Muscle layer of colon (tissue), 2 donors: ENCODE data around the gene FSIP1.

Source experiments
- H3K27ac ChIP-seq: one replicate; pipeline ENCODE4 v1.7.0; 2013; ENCODE audit warnings: low read depth, mild to moderate bottlenecking, low read length, moderate library complexity
- H3K27me3 ChIP-seq, 2 donors: one replicate each; pipeline ENCODE4 v1.7.0; 2013; ENCODE audit warnings: low read length in 2 of 2, mild to moderate bottlenecking in 2 of 2; ENCODE audit not compliant: insufficient read depth in 2 of 2, control insufficient read depth in 1 of 2
- H3K36me3 ChIP-seq: one replicate; pipeline ENCODE4 v1.7.0; 2013; ENCODE audit warnings: mild to moderate bottlenecking, low read length; ENCODE audit not compliant: insufficient read depth
- H3K4me1 ChIP-seq: one replicate; pipeline ENCODE4 v1.7.0; 2013; ENCODE audit warnings: mild to moderate bottlenecking, low read length; ENCODE audit not compliant: insufficient read depth
- H3K4me3 ChIP-seq, 2 donors: one replicate each; pipeline ENCODE4 v1.7.0; 2013; ENCODE audit warnings: low read length in 2 of 2, low read depth in 1 of 2, mild to moderate bottlenecking in 1 of 2, moderate library complexity in 1 of 2
- H3K9ac ChIP-seq: one replicate; pipeline ENCODE4 v1.7.0; 2013; ENCODE audit warnings: low read length
- H3K9me3 ChIP-seq: one replicate; pipeline ENCODE4 v1.7.0; 2013; ENCODE audit warnings: mild to moderate bottlenecking, low read length
- donor health status: abdominal sarcoma.
- donor health status: Adenocarcinoma of cecum.

The FSIP1 gene

GRCh38 chr15:39736412-39737195 is 46.0 kb downstream of the FSIP1 start:
- Histone ChIP-seq H3K9ac (no peak overlapping the region), H3K4me3 (no peak overlapping the region), H3K36me3 (no peaks in the 10 kb centered on the region), H3K9me3 (no peaks in the 10 kb centered on the region), H3K27me3 (no peaks in the 10 kb centered on the region), H3K4me1 (no peaks in the 10 kb centered on the region), H3K27ac (no peak overlapping the region)

GRCh38 chr15:39735120-39735717 is 47.4 kb downstream of the FSIP1 start:
- Histone ChIP-seq H3K27ac (no peak overlapping the region), H3K4me3 (no peak overlapping the region), H3K27me3 (no peaks in the 10 kb centered on the region), H3K9ac (no peak overlapping the region), H3K36me3 (no peaks in the 10 kb centered on the region), H3K9me3 (no peaks in the 10 kb centered on the region), H3K4me1 (no peaks in the 10 kb centered on the region)

GRCh38 chr15:39731266-39731665 is 51.4 kb downstream of the FSIP1 start:
- H3K27ac ChIP-seq, result no peak overlapping the region
- H3K36me3 ChIP-seq, result no peaks in the 10 kb centered on the region
- H3K9me3 ChIP-seq, result no peaks in the 10 kb centered on the region
- no peak overlapping the region for H3K9ac ChIP-seq
- H3K4me3 ChIP-seq, result no peak overlapping the region
- H3K4me1 ChIP-seq, result no peaks in the 10 kb centered on the region
- H3K27me3 ChIP-seq, result no peaks in the 10 kb centered on the region

- H3K4me3 ChIP-seq, result no peak overlapping the region
- H3K9ac ChIP-seq, result no peak overlapping the region
- H3K36me3 ChIP-seq, result no peaks in the 10 kb centered on the region
- H3K4me1 ChIP-seq, result no peaks in the 10 kb centered on the region
- H3K27ac ChIP-seq, result no peak overlapping the region
- H3K27me3 ChIP-seq, result no peaks in the 10 kb centered on the region
- no peaks in the 10 kb centered on the region for H3K9me3 ChIP-seq
Observed at GRCh38 chr15:39730552-39730951, 52.1 kb downstream of the FSIP1 start.

- H3K27me3 ChIP-seq, result no peaks in the 10 kb centered on the region
- no peaks in the 10 kb centered on the region for H3K4me1 ChIP-seq
Observed at GRCh38 chr15:39729500-39729899, 53.1 kb downstream of the FSIP1 start.

GRCh38 chr15:39728845-39729244 is 53.8 kb downstream of the FSIP1 start:
- no peak overlapping the region for H3K4me3 ChIP-seq
- no peaks in the 10 kb centered on the region for H3K4me1 ChIP-seq
- H3K27ac ChIP-seq, result no peak overlapping the region
- H3K36me3 ChIP-seq, result no peaks in the 10 kb centered on the region
- H3K27me3 ChIP-seq, result no peaks in the 10 kb centered on the region
- H3K9ac ChIP-seq, result no peak overlapping the region
- H3K9me3 ChIP-seq, result no peaks in the 10 kb centered on the region

More at GRCh38 chr15:39729500-39729899, 53.1 kb downstream of the FSIP1 start:
- no peaks in the 10 kb centered on the region for H3K9me3 ChIP-seq
- H3K9ac ChIP-seq, result no peak overlapping the region
- H3K27ac ChIP-seq, result no peak overlapping the region
- no peaks in the 10 kb centered on the region for H3K36me3 ChIP-seq
- no peak overlapping the region for H3K4me3 ChIP-seq

- Histone ChIP-seq H3K4me3 (no peak overlapping the region), H3K27me3 (no peaks in the 10 kb centered on the region), H3K9me3 (no peaks in the 10 kb centered on the region), H3K36me3 (no peaks in the 10 kb centered on the region), H3K9ac (no peak overlapping the region), H3K4me1 (no peaks in the 10 kb centered on the region), H3K27ac (no peak overlapping the region)
Observed at GRCh38 chr15:39721893-39722292, 60.7 kb downstream of the FSIP1 start.

GRCh38 chr15:39720621-39721611 is 61.7 kb downstream of the FSIP1 start:
- H3K27me3 ChIP-seq, result no peaks in the 10 kb centered on the region
- H3K9me3 ChIP-seq, result no peaks in the 10 kb centered on the region
- H3K4me3 ChIP-seq, result no peak overlapping the region
- H3K9ac ChIP-seq, result no peak overlapping the region
- H3K36me3 ChIP-seq, result no peaks in the 10 kb centered on the region
- no peaks in the 10 kb centered on the region for H3K4me1 ChIP-seq
- H3K27ac ChIP-seq, result no peak overlapping the region

GRCh38 chr15:39720081-39720480 is 62.6 kb downstream of the FSIP1 start:
- H3K4me1 ChIP-seq, result no peaks in the 10 kb centered on the region
- H3K27ac ChIP-seq, result no peak overlapping the region
- no peak overlapping the region for H3K9ac ChIP-seq
- H3K36me3 ChIP-seq, result no peaks in the 10 kb centered on the region
- H3K27me3 ChIP-seq, result no peaks in the 10 kb centered on the region
- no peak overlapping the region for H3K4me3 ChIP-seq
- H3K9me3 ChIP-seq, result no peaks in the 10 kb centered on the region

- Histone ChIP-seq H3K4me1 (no peaks in the 10 kb centered on the region), H3K4me3 (no peak overlapping the region), H3K9me3 (no peaks in the 10 kb centered on the region), H3K9ac (no peak overlapping the region), H3K36me3 (no peaks in the 10 kb centered on the region), H3K27me3 (no peaks in the 10 kb centered on the region), H3K27ac (no peak overlapping the region)
Observed at GRCh38 chr15:39719109-39719508, 63.5 kb downstream of the FSIP1 start.

GRCh38 chr15:39717134-39717533 is 65.5 kb downstream of the FSIP1 start:
- H3K27ac ChIP-seq, result no peak overlapping the region
- H3K9ac ChIP-seq, result no peak overlapping the region
- H3K27me3 ChIP-seq, result no peaks in the 10 kb centered on the region
- H3K9me3 ChIP-seq, result no peaks in the 10 kb centered on the region
- H3K36me3 ChIP-seq, result no peaks in the 10 kb centered on the region
- no peak overlapping the region for H3K4me3 ChIP-seq
- no peaks in the 10 kb centered on the region for H3K4me1 ChIP-seq
